IMR-90 (cell line): ENCODE data around the gene F5. TPM values are rescaled to one million over a fixed set of nuclear protein-coding genes. Genes with fewer than 3 reads are reported as not detected.

Experiments
- ATAC-seq: fragments of 200-7000 bp; cut with Tn5 transposase; 2 replicates; pipeline ENCODE4 v1.9.1; 2020; ENCODE audit warnings: low read depth, mild to moderate bottlenecking, moderate library complexity
- BruUV-seq: library from RNA; stranded (reverse); fragments of 400-500 nt; replicated peaks from 2 replicates; lab custom pipeline; 2021; lab: Mats Ljungman, UMichigan
- CTCF ChIA-PET: fragments of 300-600 bp; formaldehyde crosslinking; extraction: SDS; loops from one replicate; lab custom pipeline; 2021; ENCODE audit warnings: antibody characterized with exemption; lab: Yijun Ruan, JAX
- POLR2A ChIA-PET: fragments of 300-600 bp; sonication (Branson Sonifier 250); formaldehyde crosslinking; loops from one replicate; lab custom pipeline; 2022; ENCODE audit warnings: antibody characterized with exemption; ENCODE audit not compliant: unreplicated experiment; lab: Charles Lee
- DNase-seq: peaks from one replicate; pipeline ENCODE4 v3.0.0; 2013
- H2AFZ ChIP-seq: replicated peaks from 2 replicates; pipeline ENCODE3; 2013; ENCODE audit warnings: low read length, mild to moderate bottlenecking; ENCODE audit not compliant: poor library complexity
- H2AK5ac ChIP-seq: 2 replicates; pipeline ENCODE4 v1.6.1; 2013; ENCODE audit warnings: low read depth, low read length, inconsistent platforms
- H2AK9ac ChIP-seq: replicated peaks from 2 replicates; pipeline ENCODE3; 2013; ENCODE audit warnings: mild to moderate bottlenecking, low read depth, low read length, moderate library complexity; ENCODE audit not compliant: poor library complexity
- H2BK120ac ChIP-seq: 2 replicates; pipeline ENCODE4 v1.6.1; 2013; ENCODE audit warnings: low read depth, low read length, inconsistent platforms
- H2BK15ac ChIP-seq: 3 replicates; pipeline ENCODE4 v1.6.1; 2013; ENCODE audit warnings: low read depth, low read length, inconsistent platforms
- H2BK20ac ChIP-seq: 2 replicates; pipeline ENCODE4 v1.6.1; 2013; ENCODE audit warnings: low read depth, mild to moderate bottlenecking, inconsistent platforms, low read length, moderate library complexity
- H2BK5ac ChIP-seq: 2 replicates; pipeline ENCODE4 v1.6.1; 2013; ENCODE audit warnings: mild to moderate bottlenecking, low read depth, low read length, inconsistent platforms; ENCODE audit not compliant: poor library complexity, severe bottlenecking
- H3K14ac ChIP-seq: replicated peaks from 2 replicates; pipeline ENCODE4 v1.6.1; 2013; ENCODE audit warnings: low read depth, low read length, inconsistent platforms
- H3K18ac ChIP-seq: 2 replicates; pipeline ENCODE4 v1.6.1; 2013; ENCODE audit warnings: low read depth, low read length, control low read depth
- H3K23ac ChIP-seq: 2 replicates; pipeline ENCODE4 v1.6.1; 2013; ENCODE audit warnings: low read depth, low read length, inconsistent platforms
- H3K27ac ChIP-seq: 2 replicates; pipeline ENCODE4 v1.5.1; 2013; ENCODE audit warnings: mild to moderate bottlenecking, control low read depth, low read length; ENCODE audit not compliant: insufficient read depth
- H3K27me3 ChIP-seq: 2 replicates; pipeline ENCODE4 v1.6.1; 2013; ENCODE audit warnings: low read length; ENCODE audit not compliant: control insufficient read depth, insufficient read depth
- H3K36me3 ChIP-seq: 2 replicates; pipeline ENCODE4 v1.6.1; 2013; ENCODE audit warnings: low read length, mixed read lengths; ENCODE audit not compliant: control insufficient read depth, insufficient read depth
- H3K4ac ChIP-seq: 2 replicates; pipeline ENCODE4 v1.6.1; 2013; ENCODE audit warnings: low read depth, low read length, inconsistent platforms
- H3K4me1 ChIP-seq: 2 replicates; pipeline ENCODE4 v1.6.1; 2013; ENCODE audit warnings: low read length, mixed read lengths; ENCODE audit not compliant: control insufficient read depth, insufficient read depth
- H3K4me2 ChIP-seq: 2 replicates; pipeline ENCODE4 v1.6.1; 2013; ENCODE audit warnings: low read depth, mild to moderate bottlenecking, control low read depth, low read length, moderate library complexity
- H3K4me3 ChIP-seq: 2 replicates; pipeline ENCODE4 v1.5.1; 2013; ENCODE audit warnings: low read depth, mild to moderate bottlenecking, control low read depth, low read length, moderate library complexity; ENCODE audit not compliant: insufficient read depth
- H3K56ac ChIP-seq: 2 replicates; pipeline ENCODE4 v1.6.1; 2013; ENCODE audit warnings: low read length, inconsistent platforms; ENCODE audit not compliant: insufficient read depth; ENCODE audit errors: extremely low read depth
- H3K79me1 ChIP-seq, 2 experiments: 2 replicates each; pipeline ENCODE4 v1.6.1; 2013; ENCODE audit warnings: low read length in 2 of 2, inconsistent platforms in 1 of 2, low read depth in 1 of 2
- H3K9ac ChIP-seq: 2 replicates; pipeline ENCODE4 v1.6.1; 2013; ENCODE audit warnings: low read depth, low read length, control low read depth
- H3K9me1 ChIP-seq: 2 replicates; pipeline ENCODE4 v1.6.1; 2013; ENCODE audit warnings: low read length, inconsistent platforms; ENCODE audit not compliant: insufficient read depth
- H3K9me3 ChIP-seq: 2 replicates; pipeline ENCODE4 v1.6.1; 2013; ENCODE audit warnings: low read length; ENCODE audit not compliant: control insufficient read depth, insufficient read depth
- H4K20me1 ChIP-seq: 2 replicates; pipeline ENCODE4 v1.6.1; 2013; ENCODE audit warnings: low read length, inconsistent platforms; ENCODE audit not compliant: insufficient read depth
- H4K5ac ChIP-seq: 2 replicates; pipeline ENCODE4 v1.6.1; 2013; ENCODE audit warnings: mild to moderate bottlenecking, low read depth, low read length, control low read depth
- H4K8ac ChIP-seq, 2 experiments: 2 replicates each; pipeline ENCODE4 v1.6.1; 2013; ENCODE audit warnings: low read depth in 2 of 2, low read length in 2 of 2, control low read depth in 1 of 2, inconsistent platforms in 1 of 2
- H4K91ac ChIP-seq: 2 replicates; pipeline ENCODE4 v1.6.1; 2013; ENCODE audit warnings: low read depth, low read length, inconsistent platforms; ENCODE audit not compliant: insufficient read depth
- BHLHE40 ChIP-seq: fragments of 150-350 bp; IDR thresholded peaks from 2 replicates; pipeline ENCODE4 v1.6.1; 2016; ENCODE audit warnings: mild to moderate bottlenecking, low read depth, low read length
- CEBPB ChIP-seq: IDR thresholded peaks from 2 replicates; pipeline ENCODE4 v1.6.1; 2012; ENCODE audit warnings: low read depth, low read length, improper control_type of control experiment
- FOS ChIP-seq: fragments of 150-350 bp; IDR thresholded peaks from 2 replicates; pipeline ENCODE4 v1.6.1; 2016; ENCODE audit warnings: low read depth, low read length
- MAZ ChIP-seq: IDR thresholded peaks from 2 replicates; pipeline ENCODE4 v1.6.1; 2012; ENCODE audit warnings: low read depth, mild to moderate bottlenecking, low read length, improper control_type of control experiment, moderate library complexity, borderline replicate concordance
- MXI1 ChIP-seq: IDR thresholded peaks from 2 replicates; pipeline ENCODE4 v1.6.1; 2012; ENCODE audit warnings: low read depth, mild to moderate bottlenecking, low read length, moderate library complexity, borderline replicate concordance
- NFE2L2 ChIP-seq: fragments of 150-350 bp; IDR thresholded peaks from 2 replicates; pipeline ENCODE4 v1.6.1; 2016; ENCODE audit warnings: low read depth, mild to moderate bottlenecking, low read length
- POLR2A ChIP-seq: IDR thresholded peaks from 2 replicates; pipeline ENCODE4 v1.6.1; 2012; ENCODE audit warnings: mild to moderate bottlenecking, low read depth, low read length
- RAD21 ChIP-seq: IDR thresholded peaks from 2 replicates; pipeline ENCODE4 v1.6.1; 2012; ENCODE audit warnings: low read length, improper control_type of control experiment
- RCOR1 ChIP-seq: IDR thresholded peaks from 2 replicates; pipeline ENCODE4 v1.6.1; 2012; ENCODE audit warnings: mild to moderate bottlenecking, low read length, improper control_type of control experiment; ENCODE audit not compliant: insufficient replicate concordance
- SMC3 ChIP-seq: fragments of 150-350 bp; IDR thresholded peaks from 2 replicates; pipeline ENCODE4 v1.6.1; 2016; ENCODE audit warnings: low read depth, mild to moderate bottlenecking, antibody characterized with exemption, low read length, moderate library complexity
- WGBS, 2 experiments: methylation state at CpG; one replicate each; pipeline versions ENCODE4 v1.1.5 to v1.1.7; 2013; ENCODE audit warnings: missing lambda C conversion rate in 2 of 2; ENCODE audit not compliant: insufficient read length in 1 of 2; ENCODE audit errors: extremely low coverage in 2 of 2; 5-methylcytosine and 5-hydroxymethylcytosine counted together
- dilution Hi-C: fragments of 300-500 bp; cut with HindIII; formaldehyde crosslinking; loops from one replicate; pipeline ENCODE4 v1.14.3; 2018; ENCODE audit warnings: low sequenced_read_pairs; ENCODE audit not compliant: unreplicated experiment
- in situ Hi-C: fragments of 300-500 bp; cut with MboI; formaldehyde crosslinking; loops from 3 replicates; pipeline ENCODE4 v1.14.3; 2019; ENCODE audit warnings: low sequenced_read_pairs, inconsistent platforms, mixed read lengths
- intact Hi-C: fragments of 100-400 bp; cut with micrococcal nuclease; formaldehyde crosslinking; loops from 2 replicates; pipeline ENCODE4 v1.10.0; 2022
- polyA plus RNA-seq, 3 experiments: library from polyadenylated mRNA; depleted of rRNA; stranded (reverse); fragments of >200 nt; gene quantifications; 2 replicates each; pipeline ENCODE4 v1.2.3, GENCODE V29; 2012; ENCODE audit warnings: low replicate concordance in 1 of 3
- total RNA-seq: library from RNA; depleted of rRNA; stranded (reverse); fragments of >200 nt; gene quantifications from 2 replicates; pipeline ENCODE4 v1.2.3, GENCODE V29; 2012
- TF ChIP-seq, protein P1 (sequence below): fragments of 150-350 bp; IDR thresholded peaks from 2 replicates; pipeline ENCODE4 v1.6.1; 2017; ENCODE audit warnings: mild to moderate bottlenecking, antibody characterized with exemption, low read length, low read depth
- TF ChIP-seq, protein P2 (sequence below): conservative IDR thresholded peaks from 2 replicates; pipeline ENCODE4 v1.5.1; 2012; ENCODE audit warnings: mild to moderate bottlenecking, low read depth, low read length, improper control_type of control experiment
- TF ChIP-seq, protein P3 (sequence below): fragments of 150-350 bp; IDR thresholded peaks from 2 replicates; pipeline ENCODE4 v1.6.1; 2016; ENCODE audit warnings: low read depth, mild to moderate bottlenecking, low read length, moderate library complexity, borderline replicate concordance

Gene F5
- total and polyA plus RNA-seq, 2 of the 4 experiments (the other 2 are of a cell fraction), result not detected

DNA sequence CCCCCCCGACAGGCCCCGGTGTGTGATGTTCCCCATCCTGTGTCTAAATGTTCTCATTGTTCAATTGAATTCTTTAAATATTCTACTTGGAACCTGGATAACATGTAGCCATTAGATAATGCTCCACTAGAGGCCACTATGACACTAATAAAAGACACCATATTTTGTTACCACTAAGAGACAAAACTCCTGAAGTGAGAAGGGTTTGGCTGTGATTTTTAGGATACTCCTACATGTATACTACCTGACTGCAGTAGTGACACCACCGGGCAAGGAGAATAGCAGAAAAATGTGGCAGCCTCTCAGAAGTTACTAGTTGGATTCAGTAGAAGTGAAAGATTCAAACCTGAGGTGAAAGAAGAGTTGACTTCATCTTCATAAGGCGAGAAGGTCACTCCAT lies 36.0 kb downstream of the F5 start:
- Histone ChIP-seq H3K18ac (no peak overlapping the region), H4K20me1 (no peaks in the 10 kb centered on the region), H3K56ac (no peak overlapping the region), H2AFZ (no peak overlapping the region), H3K79me1 (no peaks in the 10 kb centered on the region), H3K4me3 (no peak overlapping the region), H4K91ac (no peak overlapping the region), H3K9me1 (no peaks in the 10 kb centered on the region), H3K36me3 (no peaks in the 10 kb centered on the region), H3K27ac (no peak overlapping the region), H2BK15ac (no peak overlapping the region), H3K4ac (no peak overlapping the region), H3K14ac (no peak overlapping the region), H2BK20ac (no peak overlapping the region), H3K4me2 (no peak overlapping the region), H3K23ac (no peak overlapping the region), H2BK120ac (no peak overlapping the region), H3K4me1 (no peaks in the 10 kb centered on the region), H2AK9ac (no peak overlapping the region), H4K8ac (no peak overlapping the region), H2AK5ac (no peak overlapping the region), H2BK5ac (no peak overlapping the region), H3K27me3 (no peaks in the 10 kb centered on the region), H3K9ac (no peak overlapping the region), H4K5ac (no peak overlapping the region), H3K9me3 (no peaks in the 10 kb centered on the region)
- ChIA-PET POLR2A (no interaction called here), CTCF (no interaction called here)
- WGBS, 2 experiments, result no CpG with 5 or more reads among the region's 4 CpGs
- in situ Hi-C loops (no loop called here), intact Hi-C loops (loop anchor here (1.0 kb wide), 2 partner anchors 162 to 259 kb away; no protein-coding TSS in a partner anchor), dilution Hi-C loops (no loop called here)
- DNase-seq, result peak; percentile 38
- TF ChIP-seq SMC3 (peak; percentile 30; the same call in 1 of the 2 replicates), MXI1 (no peak), CEBPB (no peak), NFE2L2 (no peak), POLR2A (no peak), FOS (no peak), BHLHE40 (no peak), RAD21 (peak; percentile 51), RCOR1 (no peak), MAZ (no peak)
- TF ChIP-seq, protein P1, sequence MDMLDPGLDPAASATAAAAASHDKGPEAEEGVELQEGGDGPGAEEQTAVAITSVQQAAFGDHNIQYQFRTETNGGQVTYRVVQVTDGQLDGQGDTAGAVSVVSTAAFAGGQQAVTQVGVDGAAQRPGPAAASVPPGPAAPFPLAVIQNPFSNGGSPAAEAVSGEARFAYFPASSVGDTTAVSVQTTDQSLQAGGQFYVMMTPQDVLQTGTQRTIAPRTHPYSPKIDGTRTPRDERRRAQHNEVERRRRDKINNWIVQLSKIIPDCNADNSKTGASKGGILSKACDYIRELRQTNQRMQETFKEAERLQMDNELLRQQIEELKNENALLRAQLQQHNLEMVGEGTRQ, result no peak
- TF ChIP-seq, protein P2, sequence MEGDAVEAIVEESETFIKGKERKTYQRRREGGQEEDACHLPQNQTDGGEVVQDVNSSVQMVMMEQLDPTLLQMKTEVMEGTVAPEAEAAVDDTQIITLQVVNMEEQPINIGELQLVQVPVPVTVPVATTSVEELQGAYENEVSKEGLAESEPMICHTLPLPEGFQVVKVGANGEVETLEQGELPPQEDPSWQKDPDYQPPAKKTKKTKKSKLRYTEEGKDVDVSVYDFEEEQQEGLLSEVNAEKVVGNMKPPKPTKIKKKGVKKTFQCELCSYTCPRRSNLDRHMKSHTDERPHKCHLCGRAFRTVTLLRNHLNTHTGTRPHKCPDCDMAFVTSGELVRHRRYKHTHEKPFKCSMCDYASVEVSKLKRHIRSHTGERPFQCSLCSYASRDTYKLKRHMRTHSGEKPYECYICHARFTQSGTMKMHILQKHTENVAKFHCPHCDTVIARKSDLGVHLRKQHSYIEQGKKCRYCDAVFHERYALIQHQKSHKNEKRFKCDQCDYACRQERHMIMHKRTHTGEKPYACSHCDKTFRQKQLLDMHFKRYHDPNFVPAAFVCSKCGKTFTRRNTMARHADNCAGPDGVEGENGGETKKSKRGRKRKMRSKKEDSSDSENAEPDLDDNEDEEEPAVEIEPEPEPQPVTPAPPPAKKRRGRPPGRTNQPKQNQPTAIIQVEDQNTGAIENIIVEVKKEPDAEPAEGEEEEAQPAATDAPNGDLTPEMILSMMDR, result peak; percentile 52
- TF ChIP-seq, protein P3, sequence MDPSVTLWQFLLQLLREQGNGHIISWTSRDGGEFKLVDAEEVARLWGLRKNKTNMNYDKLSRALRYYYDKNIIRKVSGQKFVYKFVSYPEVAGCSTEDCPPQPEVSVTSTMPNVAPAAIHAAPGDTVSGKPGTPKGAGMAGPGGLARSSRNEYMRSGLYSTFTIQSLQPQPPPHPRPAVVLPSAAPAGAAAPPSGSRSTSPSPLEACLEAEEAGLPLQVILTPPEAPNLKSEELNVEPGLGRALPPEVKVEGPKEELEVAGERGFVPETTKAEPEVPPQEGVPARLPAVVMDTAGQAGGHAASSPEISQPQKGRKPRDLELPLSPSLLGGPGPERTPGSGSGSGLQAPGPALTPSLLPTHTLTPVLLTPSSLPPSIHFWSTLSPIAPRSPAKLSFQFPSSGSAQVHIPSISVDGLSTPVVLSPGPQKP, result no peak
- peak; percentile 72 for ATAC-seq
- BruUV-seq, result no TSS peak
